Transverse colon (tissue), 4 donors: ENCODE data around the gene RAB3C. TPM values are rescaled to one million over a fixed set of nuclear protein-coding genes. Genes with fewer than 3 reads are reported as not detected.

ENCODE experiments used
- DNase-seq: peaks from one replicate; pipeline ENCODE4 v3.0.0-alpha.2; 2019
- H3K27ac ChIP-seq, 4 donors: fragments of 200-600 bp; sonication (generic); 2 replicates each; pipeline ENCODE4 v1.5.1; 2016 to 2018; ENCODE audit warnings: inconsistent platforms in 4 of 4
- H3K27me3 ChIP-seq: fragments of 200-600 bp; sonication (generic); 2 replicates; pipeline ENCODE4 v1.5.1; 2017; ENCODE audit warnings: inconsistent platforms
- H3K36me3 ChIP-seq, 4 donors: fragments of 200-600 bp; sonication (generic); 2 replicates each; pipeline ENCODE4 v1.5.1; 2017 to 2019; ENCODE audit warnings: inconsistent platforms in 4 of 4
- H3K4me1 ChIP-seq, 4 donors: fragments of 200-600 bp; sonication (generic); 2 replicates each; pipeline ENCODE4 v1.5.1; 2017 to 2020; ENCODE audit warnings: inconsistent platforms in 4 of 4
- H3K4me3 ChIP-seq, 4 donors: fragments of 200-600 bp; sonication (generic); 1 replicate in 1 of 4; 2 replicates in 3 of 4; pipeline versions ENCODE4 v1.5.1 to v1.6.1; 2017 to 2019; ENCODE audit warnings: inconsistent platforms in 4 of 4
- H3K9me3 ChIP-seq, 2 donors: fragments of 200-600 bp; sonication (generic); 2 replicates each; pipeline ENCODE4 v1.5.1; 2017 to 2019; ENCODE audit warnings: inconsistent platforms in 2 of 2
- EP300 ChIP-seq: sonication (generic); formaldehyde crosslinking; IDR thresholded peaks from one replicate; pipeline ENCODE4 v1.6.1; 2017; ENCODE audit warnings: antibody characterized with exemption, low read depth
- POLR2A ChIP-seq: fragments of 450-650 bp; IDR thresholded peaks from one replicate; pipeline ENCODE4 v1.6.1; 2016; ENCODE audit warnings: antibody characterized with exemption, mild to moderate bottlenecking, moderate library complexity
- POLR2AphosphoS5 ChIP-seq, 3 donors: sonication (generic); formaldehyde crosslinking; IDR thresholded peaks; one replicate each; pipeline ENCODE4 v1.6.1; 2016; ENCODE audit warnings: antibody characterized with exemption in 3 of 3
- WGBS, 2 donors: methylation state at CpG; one replicate each; pipeline ENCODE4 v1.1.5; 2018; ENCODE audit warnings: low coverage in 1 of 2; 5-methylcytosine and 5-hydroxymethylcytosine counted together
- in situ Hi-C, 4 donors: fragments of 200-750 bp; cut with MboI; loops; one replicate each; pipeline versions ENCODE4 v1.15.0 to v1.15.1; 2017; ENCODE audit warnings: low sequenced_read_pairs in 3 of 4, low pct_ligation_motif_present in 1 of 4, low pct_unique_long_range_greater_than_20kb in 1 of 4
- intact Hi-C: fragments of 100-400 bp; cut with DNase I; formaldehyde crosslinking; loops from one replicate; pipeline ENCODE4 v1.15.1; 2023; ENCODE audit warnings: low total_unique reads
- total RNA-seq, 4 donors: library from RNA; depleted of rRNA; stranded (reverse); fragments of >200 nt; gene quantifications; one replicate each; pipeline ENCODE4 v1.1.0, GENCODE V29; 2016
- TF ChIP-seq, protein P1 (sequence below), 5 experiments: fragments of 200-600 bp in 3 of 5; fragments of 450-650 bp in 2 of 5; sonication (generic) in 3 of 5; IDR thresholded peaks; 1 replicate in 2 of 5; 2 replicates in 3 of 5; pipeline ENCODE4 v1.5.1; 2016 to 2017; ENCODE audit warnings: antibody characterized with exemption in 5 of 5, inconsistent platforms in 3 of 5, mild to moderate bottlenecking in 2 of 5, moderate library complexity in 1 of 5

The RAB3C gene
- total RNA-seq, 4 donors from 2014 or later, result 0.20 to 0.75 (median 0.51) TPM

- intact Hi-C loops, result loop anchor here (5.0 kb wide), 1 partner anchor 282 kb away; no protein-coding TSS in a partner anchor
- H3K27ac ChIP-seq, result peak overlapping the region in 1 of 4 donors; percentile 59
- in situ Hi-C loops, result loop anchor here (10.0 to 25.0 kb wide), 5 partner anchors 115 to 897 kb away; no protein-coding TSS in a partner anchor
Observed at GRCh38 chr5:58890265-58890664, 307.4 kb downstream of the RAB3C start.

DNA sequence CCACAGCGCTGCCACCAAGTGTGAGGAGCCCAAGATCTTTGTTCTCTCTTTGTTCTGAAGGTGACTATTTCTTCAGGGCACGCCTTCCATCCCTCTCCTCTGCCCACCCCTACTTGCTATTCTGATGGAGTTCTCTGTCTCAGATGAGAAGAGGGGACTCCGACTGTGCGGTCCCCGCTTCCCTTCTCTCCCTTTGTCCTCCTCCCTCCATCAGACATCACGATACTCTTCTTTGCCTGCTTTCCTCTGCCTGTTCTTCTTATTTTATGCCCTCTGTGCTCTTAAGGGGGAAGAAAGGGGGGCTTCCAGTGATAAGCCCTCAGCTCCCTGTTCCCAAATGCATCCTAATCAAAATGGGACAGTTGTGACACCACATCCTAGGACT is 307.8 kb downstream of the RAB3C start:
- in situ Hi-C loops, result loop anchor here (10.0 to 25.0 kb wide), 5 partner anchors 114 to 897 kb away; no protein-coding TSS in a partner anchor
- DNase-seq, result no peak
- no peaks in the 10 kb centered on the region for H3K27me3 ChIP-seq
- intact Hi-C loops, result loop anchor here (5.0 kb wide), 1 partner anchor 282 kb away; no protein-coding TSS in a partner anchor
- H3K36me3 ChIP-seq, result no peaks in the 10 kb centered on the region
- H3K27ac ChIP-seq, result peak overlapping the region in 1 of 4 donors; percentile 59
- no peaks in the 10 kb centered on the region for H3K9me3 ChIP-seq
- no peak for TF ChIP-seq POLR2AphosphoS5 (IDR thresholded peaks at IDR 0.05)
- TF ChIP-seq POLR2A, result no peak
- TF ChIP-seq EP300, result no peak
- TF ChIP-seq, protein P1, sequence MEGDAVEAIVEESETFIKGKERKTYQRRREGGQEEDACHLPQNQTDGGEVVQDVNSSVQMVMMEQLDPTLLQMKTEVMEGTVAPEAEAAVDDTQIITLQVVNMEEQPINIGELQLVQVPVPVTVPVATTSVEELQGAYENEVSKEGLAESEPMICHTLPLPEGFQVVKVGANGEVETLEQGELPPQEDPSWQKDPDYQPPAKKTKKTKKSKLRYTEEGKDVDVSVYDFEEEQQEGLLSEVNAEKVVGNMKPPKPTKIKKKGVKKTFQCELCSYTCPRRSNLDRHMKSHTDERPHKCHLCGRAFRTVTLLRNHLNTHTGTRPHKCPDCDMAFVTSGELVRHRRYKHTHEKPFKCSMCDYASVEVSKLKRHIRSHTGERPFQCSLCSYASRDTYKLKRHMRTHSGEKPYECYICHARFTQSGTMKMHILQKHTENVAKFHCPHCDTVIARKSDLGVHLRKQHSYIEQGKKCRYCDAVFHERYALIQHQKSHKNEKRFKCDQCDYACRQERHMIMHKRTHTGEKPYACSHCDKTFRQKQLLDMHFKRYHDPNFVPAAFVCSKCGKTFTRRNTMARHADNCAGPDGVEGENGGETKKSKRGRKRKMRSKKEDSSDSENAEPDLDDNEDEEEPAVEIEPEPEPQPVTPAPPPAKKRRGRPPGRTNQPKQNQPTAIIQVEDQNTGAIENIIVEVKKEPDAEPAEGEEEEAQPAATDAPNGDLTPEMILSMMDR (IDR thresholded peaks at IDR 0.05), result no peak
- WGBS, 2 donors, result 85 to 100% methylated on average over 1 to 6 of the region's 6 CpGs
- no peak overlapping the region for H3K4me3 ChIP-seq
- H3K4me1 ChIP-seq, result peaks cover 0 to 6% (median 1%) of the 10 kb centered on the region in 4 donors

More at GRCh38 chr5:58890265-58890664, 307.4 kb downstream of the RAB3C start:
- H3K9me3 ChIP-seq, result no peaks in the 10 kb centered on the region
- H3K4me3 ChIP-seq, result no peak overlapping the region
- no peaks in the 10 kb centered on the region for H3K27me3 ChIP-seq
- DNase-seq, result no peak
- H3K36me3 ChIP-seq, result no peaks in the 10 kb centered on the region
- H3K4me1 ChIP-seq, result peaks cover 0 to 6% (median 1%) of the 10 kb centered on the region in 4 donors
- TF ChIP-seq, protein P1 (IDR thresholded peaks at IDR 0.05), result no peak
- TF ChIP-seq POLR2A (no peak), POLR2AphosphoS5 (IDR thresholded peaks at IDR 0.05) (no peak), EP300 (no peak)
- 86 to 96% methylated on average over 1 to 12 of the region's 12 CpGs for WGBS, 2 donors

DNA sequence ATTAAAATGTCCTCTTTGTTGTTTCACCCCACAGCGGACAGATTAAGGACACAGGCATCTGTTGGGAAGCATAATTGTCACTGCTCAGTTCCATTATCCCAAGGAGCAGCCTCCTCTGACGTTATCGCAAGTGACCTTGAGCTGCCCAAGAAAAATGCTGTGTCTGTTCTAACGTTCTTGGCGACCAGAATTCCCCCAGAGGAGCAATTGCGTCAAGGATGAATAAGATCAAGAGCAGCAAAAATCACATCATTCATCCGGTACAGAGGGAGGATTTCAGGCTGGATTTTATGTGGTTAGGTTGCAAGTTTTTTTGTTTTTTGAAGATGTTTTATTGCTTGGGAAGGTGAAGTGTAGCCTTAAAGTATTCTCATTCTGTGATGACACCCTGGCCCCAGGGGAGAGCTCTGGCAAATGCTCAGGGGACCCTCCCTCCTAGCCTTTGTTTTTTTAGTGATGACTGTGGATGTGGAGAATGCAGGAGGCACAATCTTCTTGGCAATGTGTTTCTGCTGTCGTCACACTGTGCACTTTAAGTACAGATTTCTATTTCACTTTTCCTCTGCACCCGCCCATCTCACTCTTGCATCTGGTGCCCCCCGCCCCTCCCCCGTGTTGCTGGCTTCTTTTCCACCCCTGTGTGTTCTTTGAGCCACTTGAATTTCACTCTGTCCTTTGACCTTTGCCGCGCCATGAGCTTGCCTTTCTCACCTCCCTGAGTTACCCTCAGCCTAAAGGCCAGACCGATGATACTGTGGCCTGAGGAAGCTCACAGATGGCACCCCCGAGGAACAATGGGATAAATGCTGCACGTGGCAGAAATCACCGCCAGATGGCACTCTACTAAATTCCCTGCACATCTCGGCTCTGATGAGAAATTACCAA is 308.5 kb downstream of the RAB3C start:
- peak overlapping the region in 2 of 4 donors; percentile 30 to 59 for H3K27ac ChIP-seq
- WGBS, 2 donors, result 21 to 38% methylated on average over 6 to 18 of the region's 18 CpGs
- intact Hi-C loops, result loop anchor here (5.0 kb wide), 1 partner anchor 281 kb away; no protein-coding TSS in a partner anchor
- TF ChIP-seq POLR2A (no peak), EP300 (no peak), POLR2AphosphoS5 (IDR thresholded peaks at IDR 0.05) (peak in 1 of 3 donors; percentile 39)
- TF ChIP-seq, protein P1 (IDR thresholded peaks at IDR 0.05), result peak; percentile 71 to 82 (median 73)
- H3K36me3 ChIP-seq, result no peaks in the 10 kb centered on the region
- H3K27me3 ChIP-seq, result no peaks in the 10 kb centered on the region
- peak; percentile 69 for DNase-seq
- H3K4me1 ChIP-seq, result peaks cover 0 to 6% (median 1%) of the 10 kb centered on the region in 4 donors
- no peak overlapping the region for H3K4me3 ChIP-seq
- no peaks in the 10 kb centered on the region for H3K9me3 ChIP-seq
- in situ Hi-C loops, result loop anchor here (10.0 to 25.0 kb wide), 5 partner anchors 113 to 896 kb away; no protein-coding TSS in a partner anchor

DNA sequence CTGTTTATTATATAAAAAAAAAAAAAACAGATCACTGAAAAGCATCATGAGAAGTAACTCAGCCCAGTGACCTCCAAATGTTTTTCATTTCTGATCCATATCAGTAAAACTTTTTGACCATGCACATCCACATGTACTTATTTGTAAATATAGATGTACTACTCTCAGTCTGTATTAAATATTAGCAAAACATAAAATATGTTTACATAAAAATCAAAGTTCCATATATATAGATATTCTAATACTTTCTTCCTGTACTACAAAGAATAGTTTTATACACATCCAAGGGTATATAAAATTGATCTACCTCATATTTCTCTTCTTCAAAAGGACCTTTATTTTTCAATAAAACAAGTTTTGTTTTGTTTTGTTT is 309.1 kb downstream of the RAB3C start:
- no peak overlapping the region for H3K4me3 ChIP-seq
- peaks cover 0 to 6% (median 1%) of the 10 kb centered on the region in 4 donors for H3K4me1 ChIP-seq
- no peaks in the 10 kb centered on the region for H3K9me3 ChIP-seq
- in situ Hi-C loops, result loop anchor here (10.0 to 25.0 kb wide), 5 partner anchors 113 to 895 kb away; no protein-coding TSS in a partner anchor
- no peaks in the 10 kb centered on the region for H3K36me3 ChIP-seq
- H3K27me3 ChIP-seq, result no peaks in the 10 kb centered on the region
- no peak for DNase-seq
- no peak for TF ChIP-seq POLR2AphosphoS5 (IDR thresholded peaks at IDR 0.05)
- TF ChIP-seq, protein P1 (IDR thresholded peaks at IDR 0.05), result peak in 1 of 5 experiments; percentile 10
- peak overlapping the region in 2 of 4 donors; percentile 30 to 59 for H3K27ac ChIP-seq
- intact Hi-C loops, result loop anchor here (5.0 kb wide), 1 partner anchor 280 kb away; no protein-coding TSS in a partner anchor
